Middle frontal gyrus (tissue), 1 donor: ENCODE measurements around the gene CNTNAP5.

Experiments
- DNase-seq: peaks from one replicate; pipeline ENCODE4 v3.0.0-alpha.2; 2015; ENCODE audit warnings: low spot score; ENCODE audit errors: extremely low spot score

Gene CNTNAP5

DNA sequence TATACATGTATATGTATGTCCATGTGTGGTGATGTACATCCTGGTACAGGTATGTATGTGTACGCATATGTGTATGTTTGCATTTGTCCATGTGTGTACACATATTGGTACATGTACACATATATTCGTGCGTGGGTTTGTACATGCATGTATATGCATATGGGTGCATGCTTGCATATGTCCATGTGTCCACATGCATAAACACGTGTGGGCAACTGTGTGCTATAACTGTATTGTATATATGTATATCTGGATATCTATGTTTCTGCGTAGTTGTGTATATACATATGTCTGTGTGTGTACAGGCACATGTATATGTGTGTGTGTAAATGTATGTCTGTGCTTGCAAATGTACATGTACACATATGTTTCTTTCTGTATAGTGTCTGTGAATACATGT lies 858.5 kb downstream of the CNTNAP5 start:
- no peak for DNase-seq

DNA sequence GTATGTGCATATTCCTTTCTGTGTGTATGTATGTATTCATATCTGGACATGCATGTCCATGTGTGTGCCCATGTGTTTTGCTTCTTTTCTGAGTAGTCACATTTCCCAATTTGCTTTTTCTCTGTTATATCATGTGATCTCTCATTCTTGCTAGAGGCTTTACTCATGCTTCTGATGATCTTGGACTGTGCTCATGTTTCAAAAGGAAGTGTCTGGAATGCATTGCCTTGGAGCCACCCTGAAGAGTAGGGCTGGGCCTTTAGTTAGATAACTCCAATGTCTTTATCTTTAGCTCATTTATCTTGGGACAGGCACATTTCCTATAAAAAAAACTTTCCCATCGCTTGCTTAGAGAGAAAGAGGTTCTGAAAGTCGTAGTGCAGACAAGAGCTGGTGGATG lies 859.2 kb downstream of the CNTNAP5 start:
- no peak for DNase-seq

DNA sequence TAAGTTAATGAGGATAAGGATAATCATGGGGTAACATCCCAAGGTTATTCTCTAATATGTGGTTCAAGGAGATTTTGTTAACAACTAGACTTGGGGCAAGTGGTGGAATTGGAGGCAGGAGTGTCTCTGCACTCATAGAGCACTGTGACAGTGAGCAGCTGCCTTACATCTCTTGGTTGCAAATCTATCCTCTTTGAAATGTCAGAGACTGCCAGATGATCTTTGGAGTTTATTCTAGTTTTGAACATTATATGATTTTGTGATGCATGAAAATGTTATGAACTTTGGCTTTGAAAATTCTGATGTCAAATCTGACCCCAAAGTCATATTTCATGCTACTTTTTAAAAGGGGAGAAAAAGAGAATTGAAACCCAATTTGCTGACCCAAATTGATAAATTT lies 861.1 kb downstream of the CNTNAP5 start:
- no peak for DNase-seq

DNA sequence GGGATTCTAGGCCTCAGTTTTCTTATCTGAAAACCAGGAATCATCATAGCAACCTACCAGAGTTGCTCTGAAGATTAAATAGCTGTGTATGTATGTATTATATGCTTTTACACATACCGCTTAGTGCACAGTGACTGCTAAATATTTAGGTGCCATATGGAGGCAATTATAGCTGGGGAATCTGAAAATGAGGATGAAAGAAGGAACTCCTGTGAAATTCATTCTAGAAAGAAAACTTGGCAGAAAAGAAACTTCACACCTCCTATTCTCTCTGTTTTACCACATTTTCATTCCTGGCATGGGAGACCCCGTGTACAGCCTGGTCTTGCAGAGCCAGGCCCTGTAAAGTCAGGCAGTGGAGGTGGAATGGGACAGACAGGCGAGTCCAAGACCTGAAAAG lies 862.4 kb downstream of the CNTNAP5 start:
- DNase-seq: no peak

DNA sequence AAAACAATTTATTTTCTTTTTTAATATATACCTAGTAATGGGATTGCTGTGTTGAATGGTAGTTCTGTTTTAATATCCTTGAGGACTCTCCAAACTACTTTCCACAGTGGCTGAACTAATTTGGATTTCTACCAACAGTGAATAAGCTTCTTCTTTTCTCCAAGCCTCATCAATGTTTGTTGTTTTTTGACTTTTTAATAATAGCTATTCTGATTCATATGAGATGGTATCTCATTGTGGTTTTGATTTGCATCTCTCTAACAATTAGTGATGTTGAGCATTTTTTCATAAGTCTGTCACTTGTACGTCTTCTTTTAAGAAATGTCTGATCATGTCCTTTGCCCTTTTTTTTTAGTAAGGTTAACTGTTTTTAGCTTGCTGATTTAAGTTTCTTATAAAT lies 863.3 kb downstream of the CNTNAP5 start:
- no peak for DNase-seq

DNA sequence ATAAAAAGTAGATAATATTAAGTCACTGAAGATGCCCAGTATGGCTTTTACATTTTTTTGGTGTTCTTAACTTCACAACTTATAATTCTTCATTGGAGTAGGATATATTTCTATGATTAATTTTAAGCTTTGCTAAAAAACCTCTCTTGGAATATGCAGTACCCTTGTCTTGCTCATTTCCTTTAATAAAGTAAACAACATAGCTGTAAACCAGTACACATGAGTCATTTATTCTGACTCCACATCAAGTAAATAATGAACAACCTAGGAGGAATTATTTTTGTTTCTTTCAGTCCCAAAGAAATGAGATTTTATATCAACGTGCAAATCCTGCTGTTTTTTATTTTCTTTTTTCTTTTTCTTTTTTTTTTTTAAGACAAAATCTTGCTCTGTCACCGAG lies 869.1 kb downstream of the CNTNAP5 start:
- DNase-seq: no peak

DNA sequence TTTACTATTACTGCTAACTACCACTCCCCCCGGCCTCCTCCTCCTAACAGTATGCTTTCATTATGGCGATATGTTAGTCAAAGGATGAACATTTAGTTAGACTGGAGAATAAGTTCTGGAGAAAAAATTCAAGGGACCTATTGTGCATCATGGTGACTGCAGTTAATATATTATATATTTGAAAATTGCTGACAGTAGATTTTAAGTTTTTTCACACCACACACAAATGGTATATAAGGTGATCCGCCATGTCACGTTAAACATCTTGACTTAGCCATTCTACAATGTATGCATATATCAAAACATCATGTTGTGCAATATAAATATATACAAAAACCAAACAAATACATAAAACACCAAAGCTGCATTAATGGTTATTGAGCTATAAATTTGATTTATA lies 873.7 kb downstream of the CNTNAP5 start:
- DNase-seq: no peak

DNA sequence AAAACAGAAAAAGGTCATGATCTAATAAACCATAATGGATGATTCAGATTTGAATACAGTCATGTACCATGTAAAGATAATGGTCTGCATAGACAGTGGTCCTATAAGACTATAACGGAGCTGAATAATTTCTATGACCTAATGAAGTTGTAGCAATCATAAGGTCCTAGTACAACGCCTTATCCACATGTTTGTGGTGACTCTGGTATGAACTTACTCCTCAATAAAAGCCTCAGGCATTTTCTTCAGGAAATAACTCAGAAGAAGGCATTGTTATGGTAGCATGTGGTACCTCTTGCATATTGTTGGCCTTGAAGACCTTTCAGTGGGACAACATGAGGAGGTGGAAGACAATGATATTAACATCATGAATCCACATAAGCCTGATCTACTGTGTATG lies 883.3 kb downstream of the CNTNAP5 start:
- DNase-seq: no peak

DNA sequence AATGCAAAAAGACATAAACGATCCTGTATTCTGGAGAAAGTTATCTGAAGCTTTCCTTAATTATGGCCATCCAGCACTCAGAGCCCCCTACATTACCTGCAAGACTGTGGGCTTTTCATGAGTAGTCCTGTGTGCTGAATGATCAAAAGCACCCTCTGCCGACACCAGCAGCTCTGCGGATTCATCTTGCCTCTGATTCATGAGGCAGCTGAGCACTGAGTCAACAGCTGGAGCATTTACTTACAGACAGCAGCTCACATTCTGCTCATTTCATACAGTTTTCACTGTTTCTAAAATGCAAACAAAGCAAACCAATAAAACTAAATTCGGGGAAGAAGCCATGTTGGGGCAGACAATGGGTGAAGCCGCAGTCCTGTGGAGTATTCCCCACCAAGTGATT lies 886.5 kb downstream of the CNTNAP5 start:
- no peak for DNase-seq

DNA sequence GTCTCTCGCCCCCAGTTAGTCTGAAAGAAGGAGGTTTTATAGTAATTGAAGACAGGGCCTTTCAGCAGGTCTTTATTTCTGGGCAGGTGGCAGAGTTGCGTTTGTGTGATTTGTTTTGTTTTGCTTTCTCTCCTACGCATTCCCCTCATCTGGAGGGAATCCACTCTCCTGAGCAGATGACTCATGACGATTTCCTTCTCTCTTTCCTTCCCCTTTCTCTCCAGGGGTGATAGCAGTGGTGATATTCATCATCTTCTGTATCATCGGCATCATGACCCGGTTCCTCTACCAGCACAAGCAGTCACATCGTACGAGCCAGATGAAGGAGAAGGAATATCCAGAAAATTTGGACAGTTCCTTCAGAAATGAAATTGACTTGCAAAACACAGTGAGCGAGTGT lies 888.8 kb downstream of the CNTNAP5 start:
- no peak for DNase-seq

DNA sequence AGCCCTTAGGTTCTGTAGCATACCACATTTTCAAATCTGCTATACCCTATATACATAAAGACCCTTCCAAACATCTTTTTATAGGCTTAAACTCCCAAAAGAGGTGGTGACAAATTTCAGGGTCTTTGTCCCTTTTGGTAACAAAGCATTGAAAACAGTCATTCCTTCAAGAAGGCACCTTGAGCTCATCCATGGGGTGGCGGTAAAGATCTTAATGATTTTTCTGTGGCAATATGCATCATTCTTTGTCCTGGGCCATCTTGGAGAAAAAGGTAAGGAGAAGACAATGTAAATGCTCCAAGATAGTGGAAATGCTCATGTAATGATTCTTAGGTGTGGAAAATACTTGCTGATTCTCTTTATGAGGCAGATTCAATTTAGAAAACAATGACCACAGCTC lies 890.5 kb downstream of the CNTNAP5 start:
- DNase-seq: no peak

DNA sequence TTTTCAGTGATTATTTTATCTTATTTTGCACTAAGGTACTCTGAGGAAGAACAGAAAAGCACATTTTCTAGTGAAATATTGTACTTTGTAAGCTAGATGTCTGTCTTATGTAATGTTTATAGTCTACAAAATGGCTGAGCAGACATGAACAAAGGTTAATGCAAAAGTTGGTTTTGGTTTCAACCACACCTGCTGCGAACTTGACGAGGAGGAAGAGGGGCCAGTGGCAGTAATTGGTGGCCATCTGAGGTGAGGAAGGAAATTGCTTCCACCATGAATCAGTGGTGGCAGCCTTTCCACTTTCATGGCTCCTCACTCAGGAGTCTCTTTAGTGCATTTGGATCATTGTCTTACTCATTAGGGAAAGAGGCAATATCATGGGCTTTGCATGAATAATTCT lies 894.2 kb downstream of the CNTNAP5 start:
- DNase-seq: no peak

DNA sequence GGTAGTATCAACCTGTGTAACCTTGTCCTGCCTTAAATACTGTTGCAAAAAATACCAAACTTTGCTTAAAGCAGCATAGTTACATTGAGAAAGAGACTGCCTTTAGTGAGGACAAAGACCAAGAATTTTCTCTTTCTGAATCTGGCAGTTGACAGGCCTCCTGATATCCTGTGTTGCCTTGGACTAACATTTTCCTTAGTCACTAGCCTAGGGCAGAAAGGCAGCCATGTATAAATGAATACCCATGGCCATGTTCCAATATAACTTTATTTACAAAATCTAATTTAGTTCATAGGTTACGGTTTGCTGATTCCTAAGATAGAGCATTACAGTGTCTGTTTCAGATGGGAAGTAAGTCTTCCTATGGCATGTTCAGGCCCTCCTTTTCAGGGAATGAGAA lies 895.4 kb downstream of the CNTNAP5 start:
- no peak for DNase-seq

DNA sequence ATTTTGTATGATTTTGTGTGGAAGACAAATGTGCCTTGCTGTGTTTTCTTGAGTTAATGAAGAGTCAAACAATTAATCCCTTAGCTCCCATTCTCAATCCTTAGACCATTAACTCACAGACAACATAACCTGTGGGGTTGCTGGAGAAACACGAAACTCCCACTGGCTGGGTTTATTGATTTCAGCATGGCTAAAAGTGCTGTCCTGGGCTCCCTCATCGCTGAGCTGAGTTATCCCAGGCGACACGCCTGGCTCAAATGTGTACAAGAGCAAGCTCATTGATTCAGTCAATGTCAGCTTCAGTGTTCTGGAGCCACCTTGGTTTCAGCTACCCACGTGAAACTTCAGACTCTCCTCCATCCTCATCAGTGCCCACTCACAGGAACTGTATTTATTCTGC lies 896.1 kb downstream of the CNTNAP5 start:
- no peak for DNase-seq

DNA sequence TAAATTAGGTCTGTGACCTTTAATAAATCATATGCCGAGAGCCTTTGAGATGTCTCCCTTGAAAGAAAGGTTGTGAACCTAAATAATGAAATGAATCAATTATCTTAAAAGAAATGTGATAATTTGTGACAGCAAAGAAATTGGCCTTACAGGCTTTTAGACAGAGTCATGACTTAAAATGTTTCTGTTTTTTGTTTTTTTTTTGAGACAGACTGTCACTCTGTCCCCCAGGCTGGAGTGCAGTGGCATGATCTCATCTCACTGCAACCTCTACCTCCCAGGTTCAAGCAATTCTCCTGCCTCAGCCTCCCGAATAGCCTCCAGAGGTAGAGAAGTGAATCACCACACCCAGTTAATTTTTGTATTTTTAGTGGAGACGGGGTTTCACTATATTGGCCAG lies 898.0 kb downstream of the CNTNAP5 start:
- DNase-seq: no peak

DNA sequence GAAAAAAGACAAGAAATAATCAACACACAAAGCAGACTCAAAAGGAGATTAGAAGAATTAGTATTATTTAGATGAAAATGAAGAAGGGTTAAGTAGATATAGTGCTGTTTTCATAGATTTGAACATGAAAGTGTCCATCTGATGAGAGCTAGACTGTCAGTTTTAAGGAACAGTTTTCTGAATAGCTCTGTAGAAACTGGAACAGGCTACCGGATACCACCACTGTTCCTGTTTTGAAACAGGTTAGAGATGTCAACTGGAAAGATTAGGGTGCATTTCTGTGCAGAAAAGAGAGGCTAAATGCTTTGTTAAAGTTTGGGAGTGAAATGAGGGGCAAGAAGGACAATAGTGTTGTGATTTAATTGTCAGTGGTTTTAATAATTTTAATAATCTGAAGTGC lies 908.8 kb downstream of the CNTNAP5 start:
- no peak for DNase-seq

DNA sequence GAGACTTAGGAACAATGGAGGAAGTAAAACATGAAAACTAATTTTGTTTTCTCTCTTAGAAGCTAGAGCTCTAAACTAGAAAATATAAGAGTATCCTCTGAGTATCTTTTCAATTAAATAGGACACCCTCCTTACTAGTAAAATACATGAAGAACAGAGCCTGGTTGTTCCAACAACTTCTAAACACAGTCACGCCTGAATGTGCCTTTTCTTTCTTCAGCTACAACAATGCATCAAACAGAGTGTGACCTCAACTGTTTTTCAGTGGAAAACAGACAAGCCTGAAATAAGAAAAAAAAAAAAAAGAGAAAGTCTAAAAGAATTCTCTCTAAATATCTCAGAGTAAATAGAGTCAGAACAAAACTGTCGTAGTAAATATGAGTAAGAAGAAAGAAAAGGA lies 928.8 kb downstream of the CNTNAP5 start:
- no peak for DNase-seq

DNA sequence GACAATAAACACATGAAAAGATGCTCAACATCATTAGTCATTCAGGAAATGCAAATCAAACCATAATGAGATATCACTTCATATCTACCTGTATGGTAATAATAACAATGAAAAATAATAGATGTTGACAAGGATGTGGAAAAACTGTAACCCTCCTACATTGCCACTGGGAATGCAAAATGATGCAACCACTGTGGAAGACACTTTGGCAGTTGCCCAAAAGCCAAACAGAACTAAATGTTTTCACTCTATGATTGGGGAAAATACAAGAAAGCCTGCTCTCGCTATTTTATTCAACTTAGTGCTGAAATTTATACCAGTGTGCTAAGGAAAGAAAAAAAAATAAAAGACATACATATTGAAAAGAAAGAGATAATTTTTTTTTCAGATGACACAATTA lies 934.5 kb downstream of the CNTNAP5 start:
- DNase-seq: no peak

DNA sequence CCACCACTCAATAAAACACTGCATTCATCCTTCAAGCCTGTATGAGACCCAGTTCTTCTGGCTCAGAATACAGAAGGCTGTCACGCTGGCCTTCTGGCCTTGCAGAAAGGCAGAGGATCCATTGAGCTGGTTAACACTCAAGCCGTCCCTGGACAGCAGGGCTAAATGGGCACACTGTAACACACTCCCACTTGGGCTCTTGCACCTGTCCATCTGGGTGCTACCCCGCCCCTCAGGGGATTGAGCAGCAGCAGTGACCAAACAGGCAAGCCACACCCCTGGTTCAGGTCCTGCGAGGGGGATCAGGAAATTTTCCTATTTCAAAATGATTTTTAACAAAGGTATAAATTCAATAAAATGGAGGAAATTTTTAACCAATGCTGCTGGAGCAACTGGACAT lies 936.0 kb downstream of the CNTNAP5 start:
- DNase-seq: no peak
